Mesenteric fat pad (tissue), 1 donor: ENCODE results near the gene CELSR2. TPM values are rescaled to one million over a fixed set of nuclear protein-coding genes. Genes with fewer than 3 reads are reported as not detected.

Source experiments
- DNase-seq: peaks from one replicate; pipeline ENCODE4 v3.0.0-alpha.2; 2020; ENCODE audit warnings: low spot score
- total RNA-seq: library from RNA; stranded (reverse); fragmentation: NEBNext Ultra II Directional; extraction: Animal tissue kit (Norgen Biotek cat#: 25700); gene quantifications from one replicate; pipeline ENCODE4 v1.2.1, GENCODE V29; 2021
- donor health status: DM: yes; HTN: yes; CAD: no.

CELSR2 gene
- total RNA-seq, 1 donor from 2014 or later: 1.5 TPM

DNA sequence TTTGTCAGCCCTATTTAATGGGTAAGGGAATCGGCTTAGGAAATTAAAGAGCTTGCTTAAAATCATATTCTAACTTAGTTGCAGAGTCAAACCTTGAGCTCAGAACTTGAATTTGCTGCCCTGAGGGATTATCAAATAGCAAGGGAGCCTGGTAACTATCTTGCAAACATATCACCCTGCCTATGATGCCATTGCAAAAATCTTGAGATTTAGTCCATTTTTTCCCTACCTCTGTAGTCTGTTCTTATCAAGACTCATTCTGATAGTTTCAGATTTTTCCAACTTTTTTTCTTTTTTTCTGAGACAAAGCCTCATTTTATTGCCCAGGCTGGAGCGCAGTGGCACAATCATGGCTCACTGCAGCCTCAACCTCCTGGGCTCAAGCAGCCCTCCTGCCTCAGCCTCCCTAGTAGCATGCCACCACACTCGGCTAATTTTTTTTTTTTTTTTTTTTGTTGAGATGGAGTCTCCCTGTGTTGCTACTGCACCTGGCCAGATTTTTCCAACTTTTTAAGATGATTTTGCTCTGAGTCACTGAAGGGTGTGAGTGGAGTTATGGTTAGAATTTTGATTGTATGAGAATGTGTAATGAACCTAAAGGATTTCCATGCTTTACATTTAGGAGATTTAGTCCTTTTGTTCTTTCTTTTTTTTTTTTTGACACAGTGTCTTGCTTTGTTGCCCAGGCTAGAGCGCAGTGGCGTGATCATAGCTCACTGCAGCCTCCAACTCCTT lies 23.5 kb upstream of the CELSR2 start:
- no peak for DNase-seq

- DNase-seq: no peak
Measured at GRCh38 chr1:109228167-109228566, 21.2 kb upstream of the CELSR2 start.

DNA sequence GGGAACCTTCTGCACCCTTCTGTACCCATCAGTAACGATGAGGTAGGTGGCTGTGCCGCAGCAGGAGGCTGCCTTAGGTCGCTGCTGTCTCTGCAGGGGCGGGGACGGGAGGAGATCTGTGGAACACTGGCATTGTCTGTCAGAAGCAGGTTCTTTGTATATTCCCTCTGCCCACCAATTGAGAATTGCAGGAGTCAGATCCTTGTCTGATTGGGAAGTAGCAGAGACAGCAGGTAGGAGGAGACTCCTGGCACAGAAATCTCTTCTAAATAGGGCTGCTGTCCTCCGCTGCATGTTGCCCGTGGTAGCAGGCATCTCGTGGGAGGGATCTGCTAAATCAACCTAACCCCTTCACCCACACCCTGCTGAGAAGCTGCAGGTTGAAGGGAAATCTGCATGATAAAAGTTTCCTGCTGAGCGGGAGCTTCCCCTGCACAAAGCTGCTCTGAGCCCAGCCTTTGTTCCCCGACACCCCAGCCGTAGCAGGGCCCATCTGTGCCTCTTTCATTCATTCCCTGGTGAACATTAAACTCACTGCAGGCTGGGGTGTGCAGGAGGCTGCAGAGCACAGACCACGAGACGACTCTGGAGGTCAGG lies 19.7 kb upstream of the CELSR2 start:
- no peak for DNase-seq

- DNase-seq: no peak
Measured at GRCh38 chr1:109231066-109231465, 18.3 kb upstream of the CELSR2 start.

- DNase-seq: no peak
Measured at GRCh38 chr1:109235137-109235536, 14.2 kb upstream of the CELSR2 start.

DNA sequence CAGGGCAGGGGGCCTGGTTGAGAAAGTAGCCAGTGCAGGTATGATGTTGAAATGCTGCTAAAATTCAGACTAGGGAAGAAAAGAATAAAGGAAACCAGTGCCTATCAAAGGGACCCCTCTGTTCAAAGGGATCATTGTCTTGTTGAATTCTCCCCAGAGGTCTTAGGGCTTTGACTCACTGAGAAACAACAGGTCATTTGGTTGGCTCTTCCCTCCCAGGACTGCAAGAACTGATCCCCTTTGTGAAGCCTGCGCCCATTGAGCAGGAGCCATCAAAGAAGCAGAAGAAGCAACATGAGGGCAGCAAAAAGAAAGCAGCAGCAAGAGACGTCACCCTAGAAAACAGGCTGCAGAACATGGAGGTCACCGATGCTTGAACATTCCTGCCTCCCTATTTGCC lies 11.8 kb upstream of the CELSR2 start:
- no peak for DNase-seq

GRCh38 chr1:109238382-109238781 lies 11.0 kb upstream of the CELSR2 start:
- no peak for DNase-seq

GRCh38 chr1:109239047-109239408 lies 10.3 kb upstream of the CELSR2 start:
- DNase-seq: no peak

DNA sequence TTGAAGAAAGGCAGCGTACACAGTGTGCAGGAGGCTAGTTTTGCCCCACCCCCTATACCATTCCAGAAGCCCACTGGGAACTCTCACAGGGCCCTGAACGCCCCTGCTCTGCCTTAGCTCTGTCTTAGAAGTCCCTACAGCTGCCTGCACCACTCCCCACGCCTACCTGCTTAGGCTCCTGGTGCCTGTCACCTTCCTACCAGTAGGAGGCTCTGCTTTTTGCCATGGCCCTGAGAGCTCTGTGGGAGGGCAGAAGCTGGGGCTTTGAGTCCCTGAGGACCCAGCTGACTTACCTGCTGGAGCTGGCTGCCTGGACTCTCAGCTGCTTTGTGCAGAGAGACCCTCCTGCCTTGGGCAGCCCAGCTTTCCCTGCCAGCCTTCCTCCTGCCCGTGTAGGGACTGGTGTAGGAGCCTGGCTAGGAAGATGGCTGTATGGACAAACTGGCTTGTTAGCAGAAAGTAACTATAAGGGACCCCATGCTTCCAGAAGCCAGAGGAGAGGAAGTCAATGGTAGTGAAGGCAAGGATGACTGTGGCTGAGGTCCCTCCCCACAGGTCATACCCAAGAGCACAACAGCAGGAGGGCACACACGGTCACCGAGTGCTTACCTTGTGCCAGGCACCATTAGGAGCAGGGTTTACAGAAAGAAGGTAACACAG lies 9.8 kb upstream of the CELSR2 start:
- no peak for DNase-seq

- no peak for DNase-seq
Measured at GRCh38 chr1:109240158-109241152, 8.9 kb upstream of the CELSR2 start.

GRCh38 chr1:109241344-109241743 lies 8.0 kb upstream of the CELSR2 start:
- DNase-seq: no peak

DNA sequence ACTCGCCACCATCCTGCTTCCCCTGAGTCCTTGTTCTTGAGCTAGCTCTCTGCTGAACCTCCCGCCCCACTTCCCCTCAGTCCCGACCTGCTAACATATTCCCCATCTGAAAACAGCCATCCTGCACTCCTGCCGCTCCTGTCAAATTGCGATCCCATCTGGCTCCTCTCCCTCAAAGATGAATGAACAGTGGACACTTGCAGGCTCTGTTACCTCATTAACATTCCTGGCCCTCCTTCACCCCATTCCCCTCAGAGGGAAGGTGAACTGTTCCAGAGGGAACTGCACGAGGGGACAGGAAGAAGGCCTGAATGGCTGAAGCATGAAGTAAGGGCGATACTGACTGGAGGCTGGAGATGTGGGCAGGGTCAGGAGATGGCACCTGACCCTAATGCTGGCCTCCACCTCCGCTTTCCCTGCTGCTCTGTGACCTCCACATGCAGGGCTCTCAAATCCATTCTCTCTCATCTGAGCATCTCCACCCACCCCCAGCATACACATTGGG lies 7.4 kb upstream of the CELSR2 start:
- no peak for DNase-seq

- peak; percentile 84 for DNase-seq
Measured at GRCh38 chr1:109242387-109242786, 7.0 kb upstream of the CELSR2 start.

GRCh38 chr1:109243221-109243620 lies 6.1 kb upstream of the CELSR2 start:
- no peak for DNase-seq

DNA sequence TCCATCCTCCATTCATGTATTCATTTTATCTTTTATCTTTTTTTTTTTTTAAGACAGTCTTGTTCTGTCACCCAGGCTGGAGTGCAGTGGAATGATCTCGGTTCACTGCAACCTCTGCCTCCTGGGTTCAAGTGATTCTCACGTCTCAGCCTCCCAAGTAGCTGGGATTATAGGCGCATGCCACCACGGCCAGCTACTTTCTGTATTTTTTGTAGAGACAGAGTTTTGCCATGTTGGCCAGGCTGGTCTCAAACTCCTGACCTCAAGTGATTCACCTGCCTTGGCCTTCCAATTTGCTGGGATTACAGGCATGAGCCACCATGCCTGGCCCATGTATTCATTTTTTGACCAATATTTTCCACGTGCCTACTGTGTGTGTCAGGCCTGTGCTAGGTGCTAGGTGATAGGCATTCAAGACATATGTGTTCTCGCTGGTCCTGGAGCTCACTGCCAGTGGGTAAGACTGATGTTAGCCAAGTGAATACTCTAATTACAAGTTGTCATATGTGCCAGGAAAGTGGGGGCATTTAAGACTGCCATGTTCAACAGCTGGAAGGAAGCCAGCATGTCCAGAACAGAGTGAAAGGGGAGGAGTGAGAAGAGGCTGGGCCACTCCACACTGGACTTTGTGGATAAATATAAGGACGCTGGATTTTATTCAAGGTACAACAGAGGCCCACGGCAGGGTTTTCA lies 5.3 kb upstream of the CELSR2 start:
- DNase-seq: no peak

GRCh38 chr1:109246141-109246551 lies 3.2 kb upstream of the CELSR2 start:
- DNase-seq: peak; percentile 72

GRCh38 chr1:109247401-109248365 lies 1.7 kb upstream of the CELSR2 start:
- DNase-seq: no peak

- no peak for DNase-seq
Measured at GRCh38 chr1:109248444-109248796, 919 bp upstream of the CELSR2 start.

GRCh38 chr1:109249654-109250401 lies 489 bp downstream of the CELSR2 start:
- DNase-seq: no peak
